Measurements from ENCODE around the gene CFAP20DC.
A peak's percentile ranks its signal among the peaks of the same experiment; 100 is the strongest.
"Not testable (repeated sequence)": the region's sequence is repeated elsewhere in the genome, so short reads cannot be mapped to it uniquely, and the experiment has no call there.

The CFAP20DC gene

GRCh38 chr3:59049671-59050331 lies at the start of gene CFAP20DC:
Gene CFAP20DC (minus strand): TSS chr3:59050025. CDS start chr3:59049631, 394 bp downstream.
- peak; percentile 95 for DNase-seq

GRCh38 chr3:59098516-59098915 lies 48.7 kb upstream of the CFAP20DC start:
- not testable (repeated sequence) for DNase-seq

- DNase-seq: no peak
These were observed 44.6 kb upstream of the CFAP20DC start for GRCh38 chr3:59094446-59094845.

- no peak for DNase-seq
These were observed 43.7 kb upstream of the CFAP20DC start for GRCh38 chr3:59093521-59093920.

GRCh38 chr3:59088761-59089160 lies 38.9 kb upstream of the CFAP20DC start:
- DNase-seq: no peak

- DNase-seq: no peak
These were observed 36.2 kb upstream of the CFAP20DC start for GRCh38 chr3:59085976-59086375.

GRCh38 chr3:59084583-59084982 lies 34.8 kb upstream of the CFAP20DC start:
- no peak for DNase-seq

GRCh38 chr3:59082106-59082505 lies 32.3 kb upstream of the CFAP20DC start:
- DNase-seq: no peak

- no peak for DNase-seq
These were observed 31.2 kb upstream of the CFAP20DC start for GRCh38 chr3:59081071-59081470.

GRCh38 chr3:59079962-59080361 lies 30.1 kb upstream of the CFAP20DC start:
- DNase-seq: no peak

GRCh38 chr3:59074764-59075163 lies 24.9 kb upstream of the CFAP20DC start:
- DNase-seq: no peak

GRCh38 chr3:59072681-59073080 lies 22.9 kb upstream of the CFAP20DC start:
- no peak for DNase-seq

GRCh38 chr3:59069838-59070237 lies 20.0 kb upstream of the CFAP20DC start:
- DNase-seq: no peak

GRCh38 chr3:59065240-59065639 lies 15.4 kb upstream of the CFAP20DC start:
- DNase-seq: no peak

GRCh38 chr3:59064728-59065127 lies 14.9 kb upstream of the CFAP20DC start:
- no peak for DNase-seq

GRCh38 chr3:59064276-59064675 lies 14.5 kb upstream of the CFAP20DC start:
- no peak for DNase-seq

GRCh38 chr3:59056706-59057105 lies 6.9 kb upstream of the CFAP20DC start:
- DNase-seq: no peak

- DNase-seq: no peak
These were observed 3.1 kb upstream of the CFAP20DC start for GRCh38 chr3:59052803-59053411.

- not testable (repeated sequence) for DNase-seq
These were observed 1.1 kb upstream of the CFAP20DC start for GRCh38 chr3:59050811-59051414.

GRCh38 chr3:59046839-59047238 lies 3.0 kb downstream of the CFAP20DC start:
- no peak for DNase-seq

- DNase-seq: no peak
These were observed 6.4 kb downstream of the CFAP20DC start for GRCh38 chr3:59043391-59043790.

GRCh38 chr3:59040902-59041301 lies 8.9 kb downstream of the CFAP20DC start:
- no peak for DNase-seq

GRCh38 chr3:59027607-59028006 lies 22.2 kb downstream of the CFAP20DC start:
- no peak for DNase-seq

GRCh38 chr3:59023612-59024011 lies 26.2 kb downstream of the CFAP20DC start:
- no peak for DNase-seq

Measured in stimulated activated CD4-positive, alpha-beta T cell treated with anti-CD3 and anti-CD28 coated beads, Interleukin-1b, Interleukin-23, amount 100 ng/mL, for 48 hours (primary cell).